Activated T-cell treated with anti-CD3 and anti-CD28 coated beads for 4 hours (primary cell): ENCODE data around the gene PIK3AP1.
"Not testable (repeated sequence)": the region's sequence is repeated elsewhere in the genome, so short reads cannot be mapped to it uniquely, and the experiment has no call there.

Experiments used
- DNase-seq: peaks from one replicate; pipeline ENCODE4 v3.0.0-alpha.2; 2020

PIK3AP1 gene

GRCh38 chr10:96721207-96721572 lies 876 bp upstream of the PIK3AP1 start:
- no peak for DNase-seq

- peak; percentile 50 for DNase-seq
These were observed 378 bp downstream of the PIK3AP1 start for GRCh38 chr10:96719850-96720421.

- no peak for DNase-seq
These were observed 1.1 kb downstream of the PIK3AP1 start for GRCh38 chr10:96719200-96719599.

GRCh38 chr10:96718304-96718990 lies 1.9 kb downstream of the PIK3AP1 start:
- no peak for DNase-seq

GRCh38 chr10:96716390-96716789 lies 3.9 kb downstream of the PIK3AP1 start:
- no peak for DNase-seq

GRCh38 chr10:96714746-96715255 lies 5.5 kb downstream of the PIK3AP1 start:
- no peak for DNase-seq

GRCh38 chr10:96714031-96714590 lies 6.2 kb downstream of the PIK3AP1 start:
- DNase-seq, result no peak

GRCh38 chr10:96712662-96713271 lies 7.5 kb downstream of the PIK3AP1 start:
- no peak for DNase-seq

GRCh38 chr10:96711048-96711728 lies 9.1 kb downstream of the PIK3AP1 start:
- no peak for DNase-seq

GRCh38 chr10:96709525-96709924 lies 10.8 kb downstream of the PIK3AP1 start:
- no peak for DNase-seq

GRCh38 chr10:96708996-96709395 lies 11.3 kb downstream of the PIK3AP1 start:
- DNase-seq, result no peak

GRCh38 chr10:96708456-96708855 lies 11.9 kb downstream of the PIK3AP1 start:
- no peak for DNase-seq

GRCh38 chr10:96706331-96706853 lies 13.9 kb downstream of the PIK3AP1 start:
- no peak for DNase-seq

- DNase-seq, result no peak
These were observed 15.2 kb downstream of the PIK3AP1 start for GRCh38 chr10:96705134-96705533.

- no peak for DNase-seq
These were observed 15.8 kb downstream of the PIK3AP1 start for GRCh38 chr10:96704563-96704962.

- DNase-seq, result no peak
These were observed 17.0 kb downstream of the PIK3AP1 start for GRCh38 chr10:96703358-96703757.

- DNase-seq, result no peak
These were observed 19.0 kb downstream of the PIK3AP1 start for GRCh38 chr10:96701265-96701664.

GRCh38 chr10:96700374-96701099 lies 19.8 kb downstream of the PIK3AP1 start:
- no peak for DNase-seq

- no peak for DNase-seq
These were observed 20.7 kb downstream of the PIK3AP1 start for GRCh38 chr10:96699613-96700012.

GRCh38 chr10:96698305-96698704 lies 22.0 kb downstream of the PIK3AP1 start:
- not testable (repeated sequence) for DNase-seq

- DNase-seq, result no peak
These were observed 22.9 kb downstream of the PIK3AP1 start for GRCh38 chr10:96697438-96697837.

- no peak for DNase-seq
These were observed 23.4 kb downstream of the PIK3AP1 start for GRCh38 chr10:96696845-96697425.
